Measurements from ENCODE around the gene MAN1C1. TPM values are rescaled to one million over a fixed set of nuclear protein-coding genes. Genes with fewer than 3 reads are reported as not detected.

MAN1C1 gene
- total and polyA plus RNA-seq, 2 donors (not counting 1 experiment from before 2014, with no cell fraction given), result 17.7 to 51.4 TPM

DNA sequence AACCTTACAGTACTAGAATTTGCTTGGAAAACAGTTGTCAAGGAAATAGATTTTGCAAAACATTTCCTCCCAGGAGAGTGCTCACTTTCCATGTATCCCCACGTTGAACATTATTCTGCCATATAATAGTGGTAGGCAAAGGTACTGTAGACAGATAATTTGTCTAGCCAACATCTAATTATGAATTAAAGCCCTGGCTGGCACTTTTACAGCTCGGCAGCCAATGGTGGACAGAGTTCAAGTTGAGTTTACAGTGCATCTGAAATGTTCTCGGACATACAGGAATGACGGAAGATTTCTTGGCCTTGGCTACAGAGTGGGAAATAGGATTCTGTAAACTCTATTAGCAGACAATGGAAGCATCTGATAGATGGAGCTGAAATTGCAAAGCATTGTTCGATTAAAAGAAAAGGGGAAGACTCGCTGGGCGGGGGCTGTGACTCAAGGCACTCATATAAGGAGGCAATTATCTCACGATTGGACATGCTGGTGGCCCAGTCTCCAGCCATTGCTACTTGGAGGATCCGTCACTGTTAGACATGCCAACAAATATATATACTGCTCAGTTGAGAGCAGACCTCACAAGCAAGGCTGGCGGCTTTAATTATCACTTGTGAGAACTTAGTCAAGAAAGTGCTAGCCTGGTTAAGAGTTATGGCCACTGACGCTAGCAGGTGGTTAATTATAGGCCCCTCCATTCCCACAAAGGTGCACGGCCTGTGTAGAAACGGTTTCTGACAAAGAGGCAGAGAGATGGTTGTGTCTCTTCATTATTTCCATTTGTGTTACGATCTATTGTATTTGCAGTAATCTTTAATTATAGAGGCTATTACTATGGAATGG is 48.0 kb downstream of the MAN1C1 start:
- Histone ChIP-seq H3K36me3 (ENCODE audit: control insufficient read depth, insufficient read depth, low read length) (no peaks in the 10 kb centered on the region), H2AFZ (ENCODE audit: low read length) (no peak overlapping the region), H3K27ac (ENCODE audit: insufficient read depth, low read length) (no peak overlapping the region), H3K4me3 (replicated peaks in 1 of 4; ENCODE audit: control extremely low read depth in 1 of 4, insufficient read depth in 1 of 4, low read depth in 3 of 4, low read length in 4 of 4) (no peak overlapping the region), H3K9me3 (ENCODE audit: control insufficient read depth, insufficient read depth, low read depth, low read length) (no peaks in the 10 kb centered on the region), H4K20me1 (ENCODE audit: control insufficient read depth, extremely low read depth, insufficient read depth, low read length) (no peaks in the 10 kb centered on the region), H3K79me2 (ENCODE audit: control insufficient read depth, insufficient read depth, low read length) (no peaks in the 10 kb centered on the region), H3K27me3 (ENCODE audit: control insufficient read depth, insufficient read depth, low read length) (no peaks in the 10 kb centered on the region), H3K9ac (ENCODE audit: insufficient read depth, low read length) (no peak overlapping the region), H3K4me2 (ENCODE audit: extremely low read depth, insufficient read depth, low read length) (no peak overlapping the region), H3K4me1 (ENCODE audit: control insufficient read depth, extremely low read depth, insufficient read depth, low read length) (no peaks in the 10 kb centered on the region)
- DNase-seq (ENCODE audit: low read depth in 2 of 2), result peak in 1 of 2 donors; percentile 12
- TF ChIP-seq, protein P1, sequence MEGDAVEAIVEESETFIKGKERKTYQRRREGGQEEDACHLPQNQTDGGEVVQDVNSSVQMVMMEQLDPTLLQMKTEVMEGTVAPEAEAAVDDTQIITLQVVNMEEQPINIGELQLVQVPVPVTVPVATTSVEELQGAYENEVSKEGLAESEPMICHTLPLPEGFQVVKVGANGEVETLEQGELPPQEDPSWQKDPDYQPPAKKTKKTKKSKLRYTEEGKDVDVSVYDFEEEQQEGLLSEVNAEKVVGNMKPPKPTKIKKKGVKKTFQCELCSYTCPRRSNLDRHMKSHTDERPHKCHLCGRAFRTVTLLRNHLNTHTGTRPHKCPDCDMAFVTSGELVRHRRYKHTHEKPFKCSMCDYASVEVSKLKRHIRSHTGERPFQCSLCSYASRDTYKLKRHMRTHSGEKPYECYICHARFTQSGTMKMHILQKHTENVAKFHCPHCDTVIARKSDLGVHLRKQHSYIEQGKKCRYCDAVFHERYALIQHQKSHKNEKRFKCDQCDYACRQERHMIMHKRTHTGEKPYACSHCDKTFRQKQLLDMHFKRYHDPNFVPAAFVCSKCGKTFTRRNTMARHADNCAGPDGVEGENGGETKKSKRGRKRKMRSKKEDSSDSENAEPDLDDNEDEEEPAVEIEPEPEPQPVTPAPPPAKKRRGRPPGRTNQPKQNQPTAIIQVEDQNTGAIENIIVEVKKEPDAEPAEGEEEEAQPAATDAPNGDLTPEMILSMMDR (conservative IDR thresholded peaks at IDR 0.05 in 1 of 2, IDR thresholded peaks at IDR 0.05 in 1 of 2; ENCODE audit: low read depth in 1 of 2, low read length in 2 of 2), result no peak
- no peak for TF ChIP-seq EZH2 (IDR thresholded peaks at IDR 0.05; ENCODE audit: low read length, missing control alignments)

DNA sequence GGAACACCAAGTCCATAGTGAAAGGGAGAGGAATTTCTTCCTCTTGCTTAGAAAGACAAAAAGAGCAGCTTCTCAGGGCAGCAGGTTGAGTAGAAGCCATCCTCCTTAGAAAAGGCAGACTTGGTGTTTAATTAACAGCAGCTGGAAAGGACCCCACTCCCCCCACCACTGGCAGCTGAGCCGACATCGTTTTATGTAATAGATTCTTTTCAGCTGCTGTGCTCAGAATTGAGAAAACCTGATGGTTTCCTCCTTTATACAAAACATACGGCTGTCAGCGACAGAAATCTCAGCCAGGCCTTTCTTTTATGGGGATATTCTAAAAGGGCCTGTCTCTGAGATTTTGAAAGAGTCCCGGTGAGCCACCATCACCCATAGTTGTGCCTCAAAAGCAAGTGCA is 49.9 kb downstream of the MAN1C1 start:
- Histone ChIP-seq H3K27ac (ENCODE audit: insufficient read depth, low read length) (no peak overlapping the region), H3K79me2 (ENCODE audit: control insufficient read depth, insufficient read depth, low read length) (no peaks in the 10 kb centered on the region), H3K9me3 (ENCODE audit: control insufficient read depth, insufficient read depth, low read depth, low read length) (no peaks in the 10 kb centered on the region), H3K4me3 (replicated peaks in 1 of 4; ENCODE audit: control extremely low read depth in 1 of 4, insufficient read depth in 1 of 4, low read depth in 3 of 4, low read length in 4 of 4) (no peak overlapping the region), H4K20me1 (ENCODE audit: control insufficient read depth, extremely low read depth, insufficient read depth, low read length) (no peaks in the 10 kb centered on the region), H2AFZ (ENCODE audit: low read length) (no peak overlapping the region), H3K4me1 (ENCODE audit: control insufficient read depth, extremely low read depth, insufficient read depth, low read length) (no peaks in the 10 kb centered on the region), H3K36me3 (ENCODE audit: control insufficient read depth, insufficient read depth, low read length) (no peaks in the 10 kb centered on the region), H3K4me2 (ENCODE audit: extremely low read depth, insufficient read depth, low read length) (no peak overlapping the region), H3K9ac (ENCODE audit: insufficient read depth, low read length) (no peak overlapping the region), H3K27me3 (ENCODE audit: control insufficient read depth, insufficient read depth, low read length) (no peaks in the 10 kb centered on the region)
- TF ChIP-seq, protein P1 (conservative IDR thresholded peaks at IDR 0.05 in 1 of 2, IDR thresholded peaks at IDR 0.05 in 1 of 2; ENCODE audit: low read depth in 1 of 2, low read length in 2 of 2), result no peak
- no peak for TF ChIP-seq EZH2 (IDR thresholded peaks at IDR 0.05; ENCODE audit: low read length, missing control alignments)
- no peak for DNase-seq (ENCODE audit: low read depth in 2 of 2)

GRCh38 chr1:25668931-25669573 is 52.5 kb downstream of the MAN1C1 start:
- no peak overlapping the region for H3K4me2 ChIP-seq (ENCODE audit: extremely low read depth, insufficient read depth, low read length)
- DNase-seq (ENCODE audit: low read depth in 2 of 2), result no peak
- no peaks in the 10 kb centered on the region for H3K9me3 ChIP-seq (ENCODE audit: control insufficient read depth, insufficient read depth, low read depth, low read length)
- H3K9ac ChIP-seq (ENCODE audit: insufficient read depth, low read length), result no peak overlapping the region
- H3K4me3 ChIP-seq (replicated peaks in 1 of 4; ENCODE audit: control extremely low read depth in 1 of 4, insufficient read depth in 1 of 4, low read depth in 3 of 4, low read length in 4 of 4), result no peak overlapping the region
- H4K20me1 ChIP-seq (ENCODE audit: control insufficient read depth, extremely low read depth, insufficient read depth, low read length), result no peaks in the 10 kb centered on the region
- H3K4me1 ChIP-seq (ENCODE audit: control insufficient read depth, extremely low read depth, insufficient read depth, low read length), result no peaks in the 10 kb centered on the region
- TF ChIP-seq, protein P1 (conservative IDR thresholded peaks at IDR 0.05 in 1 of 2, IDR thresholded peaks at IDR 0.05 in 1 of 2; ENCODE audit: low read depth in 1 of 2, low read length in 2 of 2), result no peak
- TF ChIP-seq EZH2 (IDR thresholded peaks at IDR 0.05; ENCODE audit: low read length, missing control alignments), result no peak
- no peaks in the 10 kb centered on the region for H3K36me3 ChIP-seq (ENCODE audit: control insufficient read depth, insufficient read depth, low read length)
- H3K27ac ChIP-seq (ENCODE audit: insufficient read depth, low read length), result no peak overlapping the region
- H3K79me2 ChIP-seq (ENCODE audit: control insufficient read depth, insufficient read depth, low read length), result no peaks in the 10 kb centered on the region
- no peaks in the 10 kb centered on the region for H3K27me3 ChIP-seq (ENCODE audit: control insufficient read depth, insufficient read depth, low read length)
- no peak overlapping the region for H2AFZ ChIP-seq (ENCODE audit: low read length)

Measured in fibroblast of lung (primary cell).